Measurements from ENCODE around the gene PHF23.

DNA sequence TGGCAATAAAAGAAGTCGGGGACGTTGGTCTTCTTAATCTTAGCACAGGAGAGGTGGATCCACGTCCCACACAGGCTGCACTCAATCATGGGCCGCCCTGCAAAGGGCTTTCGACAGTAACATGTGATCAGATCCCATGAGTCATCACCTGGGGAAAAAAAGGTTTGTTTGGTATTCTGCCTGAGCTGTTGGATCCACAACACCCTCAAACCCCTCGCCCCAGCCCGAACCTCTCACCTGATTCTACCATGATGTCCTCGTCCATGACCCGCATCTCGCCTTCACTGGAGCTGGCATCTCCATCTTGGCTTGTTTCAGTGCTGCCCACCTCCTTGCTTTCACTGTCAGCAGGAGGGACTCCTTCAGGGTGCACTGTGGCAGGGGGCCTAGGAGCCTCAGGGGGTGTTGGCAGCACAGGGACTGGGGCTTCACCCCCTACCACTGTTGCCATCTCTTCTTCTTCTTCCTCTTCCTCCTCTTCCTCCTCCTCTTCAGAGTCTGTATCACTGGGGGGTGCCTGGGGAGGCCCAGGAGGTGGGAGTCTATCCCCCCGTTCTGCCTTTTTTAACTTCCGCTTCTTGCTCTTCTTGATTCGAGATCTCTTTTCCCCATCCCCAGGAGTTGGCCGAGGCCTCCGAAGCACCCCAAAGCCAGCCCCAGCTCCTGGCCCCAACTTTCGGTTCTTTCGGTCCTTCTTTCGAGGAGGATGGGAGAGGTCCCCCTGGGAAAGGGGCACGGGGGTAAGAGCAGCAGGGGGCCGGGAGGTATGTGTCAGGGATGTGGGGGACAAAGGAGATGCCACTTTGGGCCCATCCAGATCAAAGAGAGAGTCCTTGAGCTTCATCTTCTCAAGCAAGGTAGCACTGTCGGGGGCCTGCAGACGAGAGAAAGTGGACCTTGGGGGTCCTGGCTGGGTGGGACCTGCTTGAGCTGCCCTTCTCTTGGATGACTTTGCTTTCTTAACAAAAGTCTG, 3.3 kb downstream of the PHF23 start:
- no peak for TF ChIP-seq CTCF (conservative IDR thresholded peaks at IDR 0.05)
- TF ChIP-seq ZFX (IDR thresholded peaks at IDR 0.05), result no peak
